ENCODE data around the gene ZNF90. TPM values are rescaled to one million over a fixed set of nuclear protein-coding genes. Genes with fewer than 3 reads are reported as not detected.

ZNF90 gene
- total and polyA plus RNA-seq, 2 donors (not counting 1 experiment from before 2014, with no cell fraction given), result 1.3 to 2.8 TPM

GRCh38 chr19:20164456-20164855 lies 86.7 kb downstream of the ZNF90 start:
- Histone ChIP-seq H3K79me2 (ENCODE audit: control insufficient read depth, insufficient read depth, low read length) (peaks cover 2% of the 10 kb centered on the region), H3K27me3 (ENCODE audit: control insufficient read depth, insufficient read depth, low read length) (no peaks in the 10 kb centered on the region), H3K4me3 (replicated peaks in 1 of 4; ENCODE audit: control extremely low read depth in 1 of 4, insufficient read depth in 1 of 4, low read depth in 3 of 4, low read length in 4 of 4) (no peak overlapping the region), H3K27ac (ENCODE audit: insufficient read depth, low read length) (no peak overlapping the region), H3K4me1 (ENCODE audit: control insufficient read depth, extremely low read depth, insufficient read depth, low read length) (no peaks in the 10 kb centered on the region), H4K20me1 (ENCODE audit: control insufficient read depth, extremely low read depth, insufficient read depth, low read length) (no peaks in the 10 kb centered on the region), H2AFZ (ENCODE audit: low read length) (no peak overlapping the region), H3K4me2 (ENCODE audit: extremely low read depth, insufficient read depth, low read length) (no peak overlapping the region), H3K9me3 (ENCODE audit: control insufficient read depth, insufficient read depth, low read depth, low read length) (no peaks in the 10 kb centered on the region), H3K9ac (ENCODE audit: insufficient read depth, low read length) (no peak overlapping the region), H3K36me3 (ENCODE audit: control insufficient read depth, insufficient read depth, low read length) (no peaks in the 10 kb centered on the region)
- no peak for DNase-seq (ENCODE audit: low read depth in 2 of 2)
- TF ChIP-seq EZH2 (IDR thresholded peaks at IDR 0.05; ENCODE audit: low read length, missing control alignments), result no peak
- TF ChIP-seq CTCF (conservative IDR thresholded peaks at IDR 0.05 in 1 of 2, IDR thresholded peaks at IDR 0.05 in 1 of 2; ENCODE audit: low read depth in 1 of 2, low read length in 2 of 2), result no peak

- Histone ChIP-seq H3K27me3 (ENCODE audit: control insufficient read depth, insufficient read depth, low read length) (no peaks in the 10 kb centered on the region), H3K4me2 (ENCODE audit: extremely low read depth, insufficient read depth, low read length) (no peak overlapping the region), H3K4me3 (replicated peaks in 1 of 4; ENCODE audit: control extremely low read depth in 1 of 4, insufficient read depth in 1 of 4, low read depth in 3 of 4, low read length in 4 of 4) (no peak overlapping the region), H2AFZ (ENCODE audit: low read length) (no peak overlapping the region), H3K9ac (ENCODE audit: insufficient read depth, low read length) (no peak overlapping the region), H3K36me3 (ENCODE audit: control insufficient read depth, insufficient read depth, low read length) (no peaks in the 10 kb centered on the region), H3K79me2 (ENCODE audit: control insufficient read depth, insufficient read depth, low read length) (peaks cover 2% of the 10 kb centered on the region), H3K4me1 (ENCODE audit: control insufficient read depth, extremely low read depth, insufficient read depth, low read length) (no peaks in the 10 kb centered on the region), H3K27ac (ENCODE audit: insufficient read depth, low read length) (no peak overlapping the region), H3K9me3 (ENCODE audit: control insufficient read depth, insufficient read depth, low read depth, low read length) (no peaks in the 10 kb centered on the region), H4K20me1 (ENCODE audit: control insufficient read depth, extremely low read depth, insufficient read depth, low read length) (no peaks in the 10 kb centered on the region)
- no peak for DNase-seq (ENCODE audit: low read depth in 2 of 2)
- TF ChIP-seq CTCF (conservative IDR thresholded peaks at IDR 0.05 in 1 of 2, IDR thresholded peaks at IDR 0.05 in 1 of 2; ENCODE audit: low read depth in 1 of 2, low read length in 2 of 2), result no peak
- TF ChIP-seq EZH2 (IDR thresholded peaks at IDR 0.05; ENCODE audit: low read length, missing control alignments), result no peak
These were observed 88.3 kb downstream of the ZNF90 start for GRCh38 chr19:20165971-20166592.

GRCh38 chr19:20167020-20167644 lies 89.3 kb downstream of the ZNF90 start, which contains the start of gene ZNF486:
ZNF486 (plus strand) TSS chr19:20167214; CDS start chr19:20167331, 117 bp downstream.
- no peaks in the 10 kb centered on the region for H4K20me1 ChIP-seq (ENCODE audit: control insufficient read depth, extremely low read depth, insufficient read depth, low read length)
- H3K4me2 ChIP-seq (ENCODE audit: extremely low read depth, insufficient read depth, low read length), result peak within 1 kb of the TSS; percentile 80
- peaks cover 2% of the 10 kb centered on the region for H3K36me3 ChIP-seq (ENCODE audit: control insufficient read depth, insufficient read depth, low read length)
- peak; percentile 93 to 97 for DNase-seq (ENCODE audit: low read depth in 2 of 2)
- H3K4me1 ChIP-seq (ENCODE audit: control insufficient read depth, extremely low read depth, insufficient read depth, low read length), result no peaks in the 10 kb centered on the region
- peak within 1 kb of the TSS; percentile 73 for H3K9ac ChIP-seq (ENCODE audit: insufficient read depth, low read length)
- peak within 1 kb of the TSS; percentile 80 for H3K27ac ChIP-seq (ENCODE audit: insufficient read depth, low read length)
- peak within 1 kb of the TSS; percentile 96 for H2AFZ ChIP-seq (ENCODE audit: low read length)
- TF ChIP-seq EZH2 (IDR thresholded peaks at IDR 0.05; ENCODE audit: low read length, missing control alignments) (no peak), CTCF (conservative IDR thresholded peaks at IDR 0.05 in 1 of 2, IDR thresholded peaks at IDR 0.05 in 1 of 2; ENCODE audit: low read depth in 1 of 2, low read length in 2 of 2) (no peak)
- peaks cover 2% of the 10 kb centered on the region for H3K79me2 ChIP-seq (ENCODE audit: control insufficient read depth, insufficient read depth, low read length)
- H3K27me3 ChIP-seq (ENCODE audit: control insufficient read depth, insufficient read depth, low read length), result no peaks in the 10 kb centered on the region
- no peaks in the 10 kb centered on the region for H3K9me3 ChIP-seq (ENCODE audit: control insufficient read depth, insufficient read depth, low read depth, low read length)
- H3K4me3 ChIP-seq (replicated peaks in 1 of 4; ENCODE audit: control extremely low read depth in 1 of 4, insufficient read depth in 1 of 4, low read depth in 3 of 4, low read length in 4 of 4), result peak within 1 kb of the TSS; percentile 81 to 93 (median 88)

Data from fibroblast of lung (primary cell).